Ishikawa (cell line): ENCODE results near the gene UBE2E3.

Source experiments
- CEBPB ChIP-seq: IDR thresholded peaks from 2 replicates; pipeline ENCODE4 v1.6.1; 2012
- EGR1 ChIP-seq: IDR thresholded peaks from 2 replicates; pipeline ENCODE4 v1.6.1; 2012
- EP300 ChIP-seq: IDR thresholded peaks from 2 replicates; pipeline ENCODE4 v1.6.1; 2012; ENCODE audit warnings: borderline replicate concordance
- RAD21 ChIP-seq: IDR thresholded peaks from 2 replicates; pipeline ENCODE4 v1.6.1; 2012; ENCODE audit warnings: low read depth
- REST ChIP-seq: IDR thresholded peaks from 2 replicates; pipeline ENCODE4 v1.6.1; 2012; ENCODE audit warnings: low read depth, mild to moderate bottlenecking
- YY1 ChIP-seq: IDR thresholded peaks from 2 replicates; pipeline ENCODE4 v1.6.1; 2012; ENCODE audit warnings: low read depth
- TF ChIP-seq, protein P1 (sequence below): IDR thresholded peaks from 2 replicates; pipeline ENCODE4 v1.6.1; 2012

DNA sequence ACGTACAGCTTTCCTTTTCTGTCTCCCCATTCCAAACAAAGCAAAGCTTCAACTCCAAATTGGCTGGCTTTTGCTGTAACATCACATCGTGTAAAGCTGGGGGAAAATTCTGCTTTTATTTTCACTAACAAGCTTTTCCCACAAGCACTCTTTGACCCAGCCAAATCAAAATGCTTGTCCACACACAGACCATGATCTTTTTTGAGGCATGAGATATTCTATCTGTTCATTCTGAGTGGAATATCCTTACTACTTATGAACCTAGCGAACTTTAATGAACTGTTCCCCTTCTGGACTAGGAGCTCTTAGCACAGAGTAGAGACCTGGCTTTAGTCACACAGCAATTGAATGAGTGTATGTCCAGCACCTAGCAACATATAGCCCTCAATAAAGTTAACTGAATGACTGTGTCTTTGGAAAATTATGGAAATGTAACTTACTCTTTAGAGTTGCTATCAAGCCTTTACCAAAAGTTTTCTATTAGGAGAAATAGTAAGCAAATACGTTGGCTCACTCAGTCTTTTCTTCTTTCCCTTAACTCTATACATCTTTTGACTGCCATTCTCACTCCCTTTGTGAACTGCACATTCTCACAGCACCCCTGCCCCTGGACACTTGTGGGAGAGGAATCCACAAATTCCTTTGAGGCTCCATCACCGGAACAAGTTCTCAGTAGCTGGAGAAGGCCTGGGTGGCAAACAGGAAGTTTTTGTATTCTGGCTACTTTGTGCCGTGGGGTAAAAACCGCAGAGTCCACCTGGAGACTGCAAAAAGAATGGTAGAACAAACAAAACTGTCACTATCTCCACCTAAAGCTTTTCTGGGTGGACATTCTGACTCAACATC is 1.3 kb upstream of the UBE2E3 start:
- TF ChIP-seq EGR1, result no peak
- TF ChIP-seq REST, result no peak
- TF ChIP-seq, protein P1, sequence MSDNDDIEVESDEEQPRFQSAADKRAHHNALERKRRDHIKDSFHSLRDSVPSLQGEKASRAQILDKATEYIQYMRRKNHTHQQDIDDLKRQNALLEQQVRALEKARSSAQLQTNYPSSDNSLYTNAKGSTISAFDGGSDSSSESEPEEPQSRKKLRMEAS, result no peak
- no peak for TF ChIP-seq RAD21
- TF ChIP-seq CEBPB, result no peak
- no peak for TF ChIP-seq EP300
- TF ChIP-seq YY1, result no peak
